HG02938 (cell line): Measurements from ENCODE around the gene PDE2A.
"Not testable (repeated sequence)": the region's sequence is repeated elsewhere in the genome, so short reads cannot be mapped to it uniquely, and the experiment has no call there.

Experiments
- ATAC-seq: cut with Tn5 transposase; IDR thresholded peaks from one replicate; pipeline ENCODE4 v1.9.1; 2021; ENCODE audit warnings: mild to moderate bottlenecking, moderate library complexity; ENCODE audit not compliant: unreplicated experiment

The PDE2A gene

GRCh38 chr11:72580642-72580950, 93.6 kb downstream of the PDE2A start:
- ATAC-seq, result no peak

- ATAC-seq, result no peak
Observed at GRCh38 chr11:72579816-72580641, 94.2 kb downstream of the PDE2A start.

GRCh38 chr11:72578991-72579815, 95.0 kb downstream of the PDE2A start:
- ATAC-seq, result no peak

- ATAC-seq, result no peak
Observed at GRCh38 chr11:72578566-72578965, 95.7 kb downstream of the PDE2A start.

GRCh38 chr11:72578051-72578450, 96.2 kb downstream of the PDE2A start:
- ATAC-seq, result no peak

- no peak for ATAC-seq
Observed at GRCh38 chr11:72577271-72577721, 96.9 kb downstream of the PDE2A start.

DNA sequence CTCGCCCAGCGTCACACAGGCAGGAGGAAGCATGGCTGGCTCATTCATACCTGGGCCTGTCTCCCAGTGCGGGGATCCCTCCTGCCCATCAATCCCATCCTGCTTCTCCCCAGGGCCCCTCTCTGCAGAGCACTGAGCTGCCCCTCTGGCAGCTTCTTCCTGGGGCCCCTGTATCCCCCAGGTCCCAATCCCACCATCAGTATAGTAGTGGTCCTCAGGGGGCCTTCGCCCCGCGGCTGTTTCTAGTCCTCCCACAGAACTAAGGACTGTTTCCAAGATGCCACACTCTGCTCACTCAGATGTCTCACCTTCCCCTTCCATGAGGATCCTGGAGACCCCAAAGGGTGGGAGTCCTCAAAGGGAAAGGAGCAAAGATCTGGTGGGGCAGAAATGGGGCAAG, 97.6 kb downstream of the PDE2A start:
- ATAC-seq, result no peak

DNA sequence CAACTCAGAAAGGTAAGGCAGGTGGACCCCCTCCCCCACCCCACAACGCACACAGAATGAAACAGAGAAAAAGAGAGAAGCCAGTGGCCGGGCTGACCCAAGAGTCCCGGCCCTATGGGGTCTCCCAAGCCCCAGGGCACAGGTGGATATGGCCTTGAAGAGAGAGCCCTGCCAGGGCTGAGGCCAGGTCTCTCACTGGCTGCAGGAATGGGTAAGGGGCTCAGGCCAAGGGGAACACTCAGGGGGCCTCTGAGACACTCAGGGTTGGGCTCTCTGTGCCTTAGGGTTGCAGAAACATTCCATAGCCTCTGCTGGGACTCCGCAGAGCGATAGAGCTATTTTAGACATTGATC, 98.0 kb downstream of the PDE2A start:
- ATAC-seq, result no peak

- ATAC-seq, result no peak
Observed at GRCh38 chr11:72575533-72576242, 98.5 kb downstream of the PDE2A start.

- no peak for ATAC-seq
Observed at GRCh38 chr11:72574548-72575460, 99.4 kb downstream of the PDE2A start.

- no peak for ATAC-seq
Observed at GRCh38 chr11:72573855-72574445, 100.3 kb downstream of the PDE2A start.

DNA sequence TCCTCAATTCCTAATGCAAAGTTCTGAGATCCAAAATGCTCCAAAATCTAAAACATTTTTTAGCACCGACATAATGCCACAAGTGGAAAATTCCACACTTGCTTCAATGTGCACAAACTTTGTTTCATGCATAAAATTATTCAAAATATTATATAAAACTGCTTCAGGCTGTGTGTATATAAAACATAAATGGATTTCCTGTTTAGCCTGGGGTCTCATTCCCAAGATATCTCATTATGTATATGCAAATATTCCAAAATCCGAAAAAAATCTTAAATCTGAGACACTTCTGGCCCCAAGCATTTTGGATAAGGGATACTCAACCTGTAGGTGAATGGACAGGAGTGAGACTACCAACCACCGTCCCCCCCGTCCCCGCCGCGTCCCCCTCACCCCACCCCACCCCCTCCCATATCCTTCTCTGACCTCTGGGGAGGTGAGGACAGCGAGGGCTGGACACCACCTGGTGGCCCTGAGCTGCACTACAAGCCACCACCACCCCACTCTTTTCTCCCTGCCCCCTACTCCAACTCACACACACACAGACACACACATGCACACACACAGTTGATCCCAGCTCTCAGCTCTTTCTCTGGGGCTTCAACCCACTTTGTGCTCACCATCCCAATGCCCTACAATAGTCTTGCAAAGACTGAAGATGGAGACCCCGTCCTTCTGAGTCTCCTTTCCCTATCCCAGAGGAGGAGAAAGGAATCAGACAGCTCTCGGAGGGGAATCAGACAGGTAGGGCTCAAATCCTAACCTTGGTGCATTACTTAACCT, 101.0 kb downstream of the PDE2A start:
- no peak for ATAC-seq

- ATAC-seq, result not testable (repeated sequence)
Observed at GRCh38 chr11:72572540-72572939, 101.7 kb downstream of the PDE2A start.

DNA sequence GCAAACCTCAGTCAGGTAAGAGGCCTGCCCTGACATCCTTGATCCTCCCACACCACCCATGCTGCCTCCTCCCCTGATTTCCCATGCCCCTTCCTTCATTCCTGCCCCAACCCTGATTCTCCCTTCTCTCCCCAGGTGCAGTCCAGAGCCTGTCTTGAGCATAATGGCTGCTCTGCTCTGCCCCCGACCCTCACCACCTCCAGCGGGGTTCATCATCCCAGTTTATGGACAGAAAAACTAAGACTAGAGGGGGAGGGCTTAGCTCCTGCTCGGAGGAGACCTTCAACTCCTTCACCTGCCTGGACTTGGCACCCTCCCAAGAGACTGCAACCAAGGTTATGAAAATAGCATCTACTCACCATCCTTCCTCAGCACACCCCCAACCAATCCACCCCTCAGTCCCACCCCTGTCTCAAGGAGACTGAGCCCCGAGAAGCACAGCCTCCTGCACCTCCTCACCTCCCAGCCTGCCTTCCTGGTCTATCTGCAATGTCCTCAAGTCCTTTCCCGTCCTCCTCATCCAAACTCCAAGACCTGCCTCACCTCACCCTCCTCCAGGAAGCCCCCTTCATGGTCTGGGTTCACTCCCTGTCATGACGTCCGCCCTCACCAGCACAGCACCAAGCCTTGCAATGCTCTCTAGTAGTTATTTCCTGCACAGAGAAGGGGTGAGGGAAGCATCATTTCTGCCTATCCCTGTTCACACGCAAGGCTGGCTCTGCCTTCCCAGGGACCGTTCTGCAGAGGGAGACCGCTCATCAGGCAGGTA, 103.1 kb downstream of the PDE2A start:
- ATAC-seq, result no peak

GRCh38 chr11:72569966-72570892, 104.0 kb downstream of the PDE2A start:
- no peak for ATAC-seq

DNA sequence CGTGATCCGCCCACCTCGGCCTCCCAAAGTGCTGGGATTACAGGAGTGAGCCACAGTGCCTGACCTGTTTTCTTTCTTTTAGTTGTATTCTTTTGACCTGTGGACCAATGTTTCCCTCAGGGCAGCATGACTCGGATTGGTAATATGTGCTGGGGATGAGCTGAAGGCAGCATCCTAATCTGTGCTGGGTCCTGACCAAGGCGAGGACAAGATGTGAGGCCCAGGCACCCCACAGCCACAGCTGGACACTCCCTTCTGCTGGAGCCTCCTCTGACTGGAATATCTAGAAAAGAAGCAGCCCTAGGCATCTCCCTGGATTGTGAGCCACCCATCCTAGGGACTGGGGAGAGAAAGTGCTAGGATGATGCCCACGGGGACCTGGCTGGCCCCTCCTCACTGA, 105.4 kb downstream of the PDE2A start:
- ATAC-seq, result no peak

DNA sequence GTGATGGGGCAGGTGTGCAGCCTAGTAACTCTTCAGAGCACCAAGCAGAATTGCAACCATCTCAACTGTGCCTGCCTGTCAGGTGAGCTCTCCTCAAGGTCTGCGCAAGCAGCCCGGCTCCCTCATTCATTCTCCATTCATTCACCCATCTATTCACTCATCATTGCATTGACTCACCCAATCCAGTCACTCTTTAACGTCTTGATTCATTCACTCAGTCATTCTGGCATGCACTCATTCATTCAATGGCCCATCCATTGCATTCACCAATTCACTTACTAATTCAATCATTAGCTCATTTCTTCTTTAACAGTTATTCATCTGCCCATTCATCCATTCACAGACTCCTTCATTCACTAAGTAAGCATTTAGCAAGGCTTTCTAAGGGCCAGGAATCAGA, 111.8 kb downstream of the PDE2A start:
- ATAC-seq, result no peak

GRCh38 chr11:72561856-72562255, 112.4 kb downstream of the PDE2A start:
- ATAC-seq, result no peak
